Measurements from ENCODE around the gene RFLNA. TPM values are rescaled to one million over a fixed set of nuclear protein-coding genes. Genes with fewer than 3 reads are reported as not detected.
"Not testable (repeated sequence)": the region's sequence is repeated elsewhere in the genome, so short reads cannot be mapped to it uniquely, and the experiment has no call there.

RFLNA gene
- total and polyA plus RNA-seq, 9 donors: 0.72 to 8.7 (median 3.3) TPM

GRCh38 chr12:124299628-124300388, 4.9 kb downstream of the RFLNA start:
- intact Hi-C loops (cut with DNase I): no loop called here
- peaks cover 7% of the 10 kb centered on the region for H3K4me1 ChIP-seq (ENCODE audit: insufficient read depth)
- 85 to 88% (median 87%) methylated on average over 9 of the region's 9 CpGs for WGBS, 3 donors
- no peaks in the 10 kb centered on the region for H3K9me3 ChIP-seq
- no peak for DNase-seq
- no peaks in the 10 kb centered on the region for H3K27me3 ChIP-seq
- no peak overlapping the region for H3K4me3 ChIP-seq
- no peak overlapping the region for H3K27ac ChIP-seq
- H3K36me3 ChIP-seq: no peaks in the 10 kb centered on the region
- no peak for TF ChIP-seq EP300 (IDR thresholded peaks at IDR 0.05)
- TF ChIP-seq CTCF (IDR thresholded peaks at IDR 0.05): no peak
- TF ChIP-seq POLR2A (IDR thresholded peaks at IDR 0.05): no peak

- WGBS, 3 donors: 67 to 86% (median 81%) methylated on average over 3 of the region's 3 CpGs
Measured at GRCh38 chr12:124300657-124301056, 5.8 kb downstream of the RFLNA start.

GRCh38 chr12:124301084-124301654, 6.3 kb downstream of the RFLNA start:
- intact Hi-C loops (cut with DNase I): no loop called here
- no peaks in the 10 kb centered on the region for H3K9me3 ChIP-seq
- no peaks in the 10 kb centered on the region for H3K36me3 ChIP-seq
- DNase-seq: no peak
- H3K4me3 ChIP-seq: no peak overlapping the region
- TF ChIP-seq EP300 (IDR thresholded peaks at IDR 0.05): no peak
- TF ChIP-seq CTCF (IDR thresholded peaks at IDR 0.05): no peak
- TF ChIP-seq POLR2A (IDR thresholded peaks at IDR 0.05): no peak
- 77 to 84% (median 81%) methylated on average over 14 of the region's 14 CpGs for WGBS, 3 donors
- peaks cover 2% of the 10 kb centered on the region for H3K4me1 ChIP-seq (ENCODE audit: insufficient read depth)
- no peak overlapping the region for H3K27ac ChIP-seq
- H3K27me3 ChIP-seq: no peaks in the 10 kb centered on the region

More at GRCh38 chr12:124300657-124301056, 5.8 kb downstream of the RFLNA start:
- intact Hi-C loops (cut with DNase I); H3K27me3 ChIP-seq; H3K27ac ChIP-seq; H3K4me1 ChIP-seq (ENCODE audit: insufficient read depth); H3K36me3 ChIP-seq; DNase-seq; H3K4me3 ChIP-seq; H3K9me3 ChIP-seq: not testable (repeated sequence)

GRCh38 chr12:124302241-124302806, 7.4 kb downstream of the RFLNA start:
- Histone ChIP-seq H3K27ac (no peak overlapping the region), H3K36me3 (no peaks in the 10 kb centered on the region), H3K27me3 (no peaks in the 10 kb centered on the region), H3K4me3 (no peak overlapping the region), H3K4me1 (ENCODE audit: insufficient read depth) (no peaks in the 10 kb centered on the region), H3K9me3 (no peaks in the 10 kb centered on the region)
- 86 to 91% (median 88%) methylated on average over 18 of the region's 18 CpGs for WGBS, 3 donors
- no peak for DNase-seq
- intact Hi-C loops (cut with DNase I): no loop called here
- TF ChIP-seq CTCF (IDR thresholded peaks at IDR 0.05): no peak
- no peak for TF ChIP-seq EP300 (IDR thresholded peaks at IDR 0.05)
- TF ChIP-seq POLR2A (IDR thresholded peaks at IDR 0.05): no peak
